Measurements from ENCODE around the gene ICA1. TPM values are rescaled to one million over a fixed set of nuclear protein-coding genes. Genes with fewer than 3 reads are reported as not detected.

The ICA1 gene
- total and polyA plus RNA-seq, 7 donors = 1.6 to 4.1 (median 2.3) TPM

GRCh38 chr7:8094164-8095140 lies 167.5 kb downstream of the ICA1 start:
- Histone ChIP-seq H3K4me3 (no peak overlapping the region), H3K9me3 (no peaks in the 10 kb centered on the region), H3K4me1 (no peaks in the 10 kb centered on the region), H3K36me3 (ENCODE audit: insufficient read depth in 1 of 2, low read depth in 1 of 2) (no peaks in the 10 kb centered on the region), H3K27ac (no peak overlapping the region), H3K27me3 (ENCODE audit: insufficient read depth in 3 of 3, low read length in 2 of 3) (no peaks in the 10 kb centered on the region)
- DNase-seq (no peak), ATAC-seq (no peak)
- WGBS, 3 donors = 89 to 94% (median 93%) methylated on average over 8 of the region's 8 CpGs
- no peak for TF ChIP-seq CTCF (IDR thresholded peaks at IDR 0.05)
- intact Hi-C loops (cut with DNase I) = no loop called here

- Histone ChIP-seq H3K4me1 (no peaks in the 10 kb centered on the region), H3K27me3 (ENCODE audit: insufficient read depth in 3 of 3, low read length in 2 of 3) (no peaks in the 10 kb centered on the region), H3K9me3 (no peaks in the 10 kb centered on the region), H3K36me3 (ENCODE audit: insufficient read depth in 1 of 2, low read depth in 1 of 2) (peaks cover 0 to 6% of the 10 kb centered on the region in 2 donors), H3K27ac (no peak overlapping the region), H3K4me3 (no peak overlapping the region)
- no peak for TF ChIP-seq CTCF (IDR thresholded peaks at IDR 0.05)
- no peak for DNase-seq
- ATAC-seq = peak in 1 of 4 donors; percentile 45
- WGBS, 3 donors = 29 to 52% (median 46%) methylated on average over 2 of the region's 2 CpGs
- intact Hi-C loops (cut with DNase I) = no loop called here
Measured at GRCh38 chr7:8092140-8092539, 169.8 kb downstream of the ICA1 start.

GRCh38 chr7:8089036-8089780 lies 172.8 kb downstream of the ICA1 start:
- H3K4me1 ChIP-seq = no peaks in the 10 kb centered on the region
- DNase-seq (no peak), ATAC-seq (no peak)
- H3K27me3 ChIP-seq (ENCODE audit: insufficient read depth in 3 of 3, low read length in 2 of 3) = no peaks in the 10 kb centered on the region
- no peak overlapping the region for H3K4me3 ChIP-seq
- peaks cover 0 to 27% of the 10 kb centered on the region in 2 donors for H3K36me3 ChIP-seq (ENCODE audit: insufficient read depth in 1 of 2, low read depth in 1 of 2)
- intact Hi-C loops (cut with DNase I) = no loop called here
- TF ChIP-seq CTCF (IDR thresholded peaks at IDR 0.05) = no peak
- no peaks in the 10 kb centered on the region for H3K9me3 ChIP-seq
- H3K27ac ChIP-seq = no peak overlapping the region
- 78 to 94% (median 83%) methylated on average over 6 of the region's 6 CpGs for WGBS, 3 donors

GRCh38 chr7:8086239-8086638 lies 175.7 kb downstream of the ICA1 start:
- Histone ChIP-seq H3K4me3 (no peak overlapping the region), H3K27ac (no peak overlapping the region), H3K4me1 (no peaks in the 10 kb centered on the region), H3K9me3 (no peaks in the 10 kb centered on the region), H3K27me3 (ENCODE audit: insufficient read depth in 3 of 3, low read length in 2 of 3) (no peaks in the 10 kb centered on the region), H3K36me3 (ENCODE audit: insufficient read depth in 1 of 2, low read depth in 1 of 2) (peaks cover 0 to 27% of the 10 kb centered on the region in 2 donors)
- no peak for TF ChIP-seq CTCF (IDR thresholded peaks at IDR 0.05)
- intact Hi-C loops (cut with DNase I) = no loop called here
- ATAC-seq (no peak), DNase-seq (no peak)
- WGBS, 3 donors = 82 to 87% (median 83%) methylated on average over 6 of the region's 6 CpGs
